ENCODE data around the gene FOXO3.
"Not testable (repeated sequence)": the region's sequence is repeated elsewhere in the genome, so short reads cannot be mapped to it uniquely, and the experiment has no call there.

The FOXO3 gene

DNA sequence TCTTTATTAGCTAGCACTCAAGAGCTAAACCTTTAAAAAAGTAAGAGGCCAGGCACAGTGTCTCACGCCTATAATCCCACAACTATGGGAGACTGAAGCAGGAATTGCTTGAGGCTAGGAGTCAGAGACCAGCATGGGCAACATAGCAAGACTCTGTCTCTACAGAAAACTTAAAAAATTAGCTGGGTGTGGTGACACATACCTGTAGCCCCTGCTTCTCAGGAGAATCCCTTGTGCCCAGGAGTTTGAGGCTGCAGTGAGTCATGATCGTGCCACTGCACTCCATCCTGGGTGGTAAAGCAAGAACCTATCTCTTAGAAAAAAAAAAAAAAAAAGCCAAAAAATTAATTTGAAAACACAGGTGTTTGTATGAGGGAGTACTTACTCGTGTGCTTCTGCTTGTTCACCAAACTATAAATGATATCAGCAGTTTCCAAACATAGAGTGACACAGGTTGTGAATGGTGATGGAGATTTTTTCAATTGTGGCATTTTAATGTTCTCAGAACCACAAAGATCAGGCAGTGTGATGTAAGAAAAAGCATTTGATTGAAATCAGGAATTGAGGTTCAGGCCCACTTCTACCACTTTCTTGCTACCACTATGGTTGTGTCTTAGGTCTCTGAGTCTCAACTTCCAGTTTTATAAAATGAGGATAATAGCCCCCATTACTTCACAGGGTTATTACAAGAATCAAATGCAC lies 104.9 kb downstream of the FOXO3 start:
- no peak for DNase-seq
- TF ChIP-seq GATA1 (IDR thresholded peaks at IDR 0.05; ENCODE audit: low read depth, low read length): no peak
- TF ChIP-seq POLR2A (IDR thresholded peaks at IDR 0.05; ENCODE audit: low read length): no peak

DNA sequence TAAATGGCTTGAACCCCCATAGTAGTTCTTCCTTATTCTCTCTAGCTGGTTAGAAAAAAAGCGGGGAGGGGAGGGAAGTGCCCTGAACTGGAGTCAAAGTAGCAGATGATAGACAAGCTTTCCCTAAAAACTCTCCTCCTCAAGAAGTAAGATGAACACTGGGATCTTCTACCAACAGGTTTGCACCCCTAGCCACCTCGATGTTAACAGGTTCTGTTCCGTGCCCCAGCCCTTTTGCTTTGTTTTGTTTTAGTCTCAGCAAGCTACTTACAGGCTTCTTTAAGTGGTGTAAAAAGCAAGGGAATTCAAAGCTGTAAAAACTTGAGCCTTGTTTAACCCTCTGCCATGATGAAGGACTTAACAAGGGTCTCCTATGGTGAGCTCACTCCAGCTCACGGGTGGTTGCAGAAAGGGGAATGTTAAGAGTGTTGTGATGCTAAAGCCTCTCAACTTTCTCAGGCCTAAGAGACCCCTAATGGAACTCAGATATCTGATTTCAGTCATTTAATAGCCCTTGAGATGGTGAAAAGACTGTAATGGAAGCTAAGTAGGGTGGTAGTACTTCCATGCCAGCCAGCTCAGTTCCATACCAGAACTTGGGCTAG lies 106.0 kb downstream of the FOXO3 start:
- no peak for TF ChIP-seq POLR2A (IDR thresholded peaks at IDR 0.05; ENCODE audit: low read length)
- no peak for TF ChIP-seq GATA1 (IDR thresholded peaks at IDR 0.05; ENCODE audit: low read depth, low read length)
- no peak for DNase-seq

DNA sequence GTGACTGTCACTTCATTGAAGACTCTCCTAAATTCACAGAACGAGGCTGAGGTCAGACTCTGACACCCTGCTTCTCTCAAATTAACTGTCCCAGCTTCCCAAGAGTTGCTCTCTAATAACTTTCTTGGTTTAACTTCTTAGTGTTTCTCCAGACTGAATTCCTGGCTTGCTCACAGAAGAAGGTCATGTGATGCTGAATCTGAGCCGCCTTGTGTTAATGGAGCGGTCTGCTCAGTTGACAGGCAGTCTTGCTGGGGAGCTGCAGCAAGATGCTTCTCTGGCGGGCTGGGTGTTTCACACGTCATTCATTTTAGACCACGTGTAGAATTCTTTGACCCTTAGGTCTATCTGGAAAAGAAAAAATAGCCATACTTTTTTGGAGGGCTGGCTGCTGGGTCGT lies 107.3 kb downstream of the FOXO3 start:
- TF ChIP-seq POLR2A (IDR thresholded peaks at IDR 0.05; ENCODE audit: low read length) (no peak), GATA1 (IDR thresholded peaks at IDR 0.05; ENCODE audit: low read depth, low read length) (no peak)
- DNase-seq: no peak

DNA sequence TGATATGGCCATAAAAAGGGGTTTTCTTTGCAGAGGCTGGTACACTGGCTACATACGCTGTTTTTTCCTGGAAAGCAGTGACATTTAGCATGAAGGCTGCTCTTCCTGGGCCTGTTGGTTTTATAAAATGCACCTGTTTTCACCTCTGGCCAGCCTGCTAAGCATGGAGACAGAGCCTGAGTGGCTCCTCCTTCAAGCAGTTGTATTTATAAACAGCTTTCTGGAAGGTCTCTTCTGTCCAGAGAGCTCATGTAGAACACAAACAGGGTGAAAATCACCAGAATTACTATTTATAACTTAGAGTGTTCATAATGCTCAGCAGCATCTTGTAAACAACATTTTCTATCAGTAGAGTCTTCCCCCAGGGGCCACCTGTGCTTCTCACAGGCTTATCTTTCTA lies 109.0 kb downstream of the FOXO3 start:
- DNase-seq: no peak
- TF ChIP-seq GATA1 (IDR thresholded peaks at IDR 0.05; ENCODE audit: low read depth, low read length): no peak
- no peak for TF ChIP-seq POLR2A (IDR thresholded peaks at IDR 0.05; ENCODE audit: low read length)

DNA sequence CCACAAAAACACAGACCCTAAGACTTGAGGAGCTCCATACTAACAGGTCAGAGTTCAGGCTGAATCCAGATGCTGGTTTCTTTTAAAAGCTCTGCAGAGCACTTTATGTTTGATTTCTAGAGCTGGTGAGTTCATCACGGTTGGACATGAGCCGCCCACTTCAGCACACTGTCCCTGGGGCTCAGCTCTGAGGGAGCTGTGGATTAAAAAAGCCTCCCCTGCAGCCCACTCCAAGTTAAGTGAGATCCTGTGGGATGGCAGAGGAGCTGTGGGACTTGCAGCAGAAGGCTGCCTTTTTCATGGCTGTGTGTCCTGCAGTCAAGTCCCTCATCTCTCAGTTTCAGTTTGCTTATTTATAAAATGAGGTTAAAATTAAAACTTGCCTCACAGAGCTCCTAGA lies 110.5 kb downstream of the FOXO3 start:
- DNase-seq: no peak
- TF ChIP-seq POLR2A (IDR thresholded peaks at IDR 0.05; ENCODE audit: low read length) (no peak), GATA1 (IDR thresholded peaks at IDR 0.05; ENCODE audit: low read depth, low read length) (no peak)

DNA sequence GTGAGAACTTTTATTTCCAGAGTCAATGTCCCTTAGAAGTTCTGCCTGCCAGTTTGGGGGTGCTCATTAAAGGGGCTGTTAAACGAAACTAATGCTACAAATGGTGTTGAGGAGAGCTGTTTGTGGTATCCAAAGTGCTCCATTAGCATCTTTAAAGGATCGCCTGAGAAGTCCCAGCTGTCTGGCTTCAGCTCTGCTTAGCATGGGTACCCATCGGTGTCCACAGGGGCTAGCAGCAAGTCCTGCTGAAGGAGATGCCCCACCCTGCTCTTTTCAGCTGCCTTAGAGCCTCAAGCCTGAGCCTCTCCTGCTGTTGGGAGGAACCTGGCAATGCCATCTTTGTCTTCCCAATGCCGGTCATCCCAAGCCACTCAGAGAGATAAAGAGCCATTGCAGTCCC lies 111.1 kb downstream of the FOXO3 start:
- no peak for DNase-seq

DNA sequence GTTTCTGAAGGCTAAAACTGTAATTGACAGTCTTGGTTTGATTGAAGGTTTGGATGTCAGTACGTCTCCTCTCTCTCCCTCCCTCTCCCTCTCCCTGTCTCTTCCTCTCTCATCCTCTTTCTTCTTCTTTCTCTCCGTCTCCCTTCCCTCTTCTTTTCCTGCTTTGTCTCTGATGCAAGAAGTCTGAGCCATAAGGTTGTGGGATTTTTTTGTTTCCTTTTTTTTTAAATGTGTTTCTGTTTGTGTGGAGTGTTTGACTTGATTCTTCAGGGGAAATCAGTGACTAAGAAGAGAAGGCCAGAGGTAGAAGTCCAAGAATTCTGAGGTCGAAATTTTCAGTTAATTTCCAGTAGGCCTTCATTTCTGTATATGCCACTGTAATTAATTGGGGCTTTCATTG lies 111.9 kb downstream of the FOXO3 start:
- TF ChIP-seq GATA1 (IDR thresholded peaks at IDR 0.05; ENCODE audit: low read depth, low read length): no peak
- TF ChIP-seq POLR2A (IDR thresholded peaks at IDR 0.05; ENCODE audit: low read length): no peak
- DNase-seq: no peak

More for the DNA sequence above, 111.1 kb downstream of the FOXO3 start:
- TF ChIP-seq POLR2A (IDR thresholded peaks at IDR 0.05; ENCODE audit: low read length): no peak
- no peak for TF ChIP-seq GATA1 (IDR thresholded peaks at IDR 0.05; ENCODE audit: low read depth, low read length)

DNA sequence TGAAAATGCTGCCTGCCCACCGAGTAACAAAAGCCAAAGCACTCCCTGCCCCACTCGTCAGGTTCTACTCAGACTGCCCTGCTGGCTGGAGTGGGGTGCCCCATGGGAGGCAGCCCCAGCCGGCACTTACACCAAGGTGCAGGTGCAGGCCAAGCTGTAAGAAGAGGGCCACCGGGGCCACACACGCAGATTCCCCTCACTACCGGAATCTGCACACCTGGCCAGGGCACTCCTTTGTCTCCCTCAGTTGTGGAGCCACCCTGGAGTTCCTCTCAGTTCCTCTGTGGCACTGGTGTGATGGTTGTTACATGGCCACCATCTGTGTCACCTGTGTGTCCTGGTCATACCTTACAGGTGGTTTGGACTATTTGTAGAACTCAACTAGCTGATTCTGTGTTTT lies 112.4 kb downstream of the FOXO3 start:
- TF ChIP-seq GATA1 (IDR thresholded peaks at IDR 0.05; ENCODE audit: low read depth, low read length): no peak
- TF ChIP-seq POLR2A (IDR thresholded peaks at IDR 0.05; ENCODE audit: low read length): no peak
- no peak for DNase-seq

DNA sequence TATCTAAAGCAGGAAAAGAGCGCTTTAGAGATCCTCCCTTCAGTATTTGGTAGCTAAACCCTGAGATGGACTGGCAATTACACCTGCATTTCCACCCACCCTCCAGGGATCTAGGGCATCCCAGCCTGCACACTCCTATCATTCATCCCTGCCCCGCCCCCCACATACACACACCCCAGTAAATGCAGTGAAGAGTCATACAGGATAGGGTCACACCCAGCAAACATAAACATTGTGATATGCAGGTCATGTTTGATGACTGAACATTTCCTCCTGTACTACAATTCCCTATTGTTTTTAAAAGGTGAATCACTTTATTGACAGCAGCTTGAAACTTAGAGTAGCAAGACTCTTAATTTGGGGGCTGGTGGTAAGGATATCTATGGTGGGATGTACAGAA lies 112.9 kb downstream of the FOXO3 start:
- DNase-seq: peak in 1 of 2 experiments; percentile 30
- no peak for TF ChIP-seq GATA1 (IDR thresholded peaks at IDR 0.05; ENCODE audit: low read depth, low read length)

DNA sequence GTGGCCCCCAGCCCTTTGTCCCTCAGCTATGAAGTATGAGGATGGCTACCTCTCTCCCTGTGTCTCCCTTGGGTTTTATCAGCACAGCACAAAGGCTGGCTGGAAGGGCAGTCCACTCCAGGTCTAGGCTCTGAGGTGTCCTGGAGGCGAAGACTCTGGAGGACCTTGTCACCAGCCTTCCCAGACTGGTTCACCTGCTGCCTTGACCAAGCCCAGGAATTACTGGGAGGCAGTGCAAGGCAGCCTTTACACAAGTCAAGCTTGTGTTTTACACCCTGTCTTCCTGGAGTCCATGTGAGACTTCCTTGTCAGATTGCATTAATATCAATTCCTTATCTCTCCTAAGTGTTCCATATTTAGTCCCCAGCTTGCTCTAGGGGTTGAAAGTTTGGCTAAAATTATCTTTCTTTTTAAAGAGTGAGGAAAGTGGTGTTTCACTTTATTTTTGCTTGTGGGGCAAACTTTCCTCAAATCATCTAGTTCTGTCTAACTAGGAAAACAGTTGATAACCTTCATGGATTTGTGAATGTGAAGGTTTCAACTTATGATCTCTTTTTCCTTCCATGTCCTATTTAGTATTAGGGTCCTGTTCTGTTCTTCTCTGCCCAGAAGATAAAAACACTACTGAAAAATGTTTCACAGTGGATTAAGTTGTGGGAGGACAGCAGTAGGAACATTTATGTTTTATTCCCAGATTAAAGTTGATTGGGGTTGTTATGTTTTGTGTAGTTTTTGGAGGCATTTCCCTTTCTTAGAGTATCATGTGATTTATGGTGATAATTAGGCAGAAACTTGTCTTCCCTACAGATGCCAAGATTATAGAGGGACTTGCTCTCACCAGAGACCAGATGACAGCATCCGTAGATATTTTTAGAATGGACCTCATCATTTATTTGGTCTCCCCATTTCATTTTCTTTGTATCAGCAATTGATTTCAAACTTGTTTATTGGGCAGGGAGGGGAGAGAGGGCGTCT lies 114.8 kb downstream of the FOXO3 start:
- DNase-seq: no peak
- TF ChIP-seq GATA1 (IDR thresholded peaks at IDR 0.05; ENCODE audit: low read depth, low read length) (no peak), POLR2A (IDR thresholded peaks at IDR 0.05; ENCODE audit: low read length) (no peak)

DNA sequence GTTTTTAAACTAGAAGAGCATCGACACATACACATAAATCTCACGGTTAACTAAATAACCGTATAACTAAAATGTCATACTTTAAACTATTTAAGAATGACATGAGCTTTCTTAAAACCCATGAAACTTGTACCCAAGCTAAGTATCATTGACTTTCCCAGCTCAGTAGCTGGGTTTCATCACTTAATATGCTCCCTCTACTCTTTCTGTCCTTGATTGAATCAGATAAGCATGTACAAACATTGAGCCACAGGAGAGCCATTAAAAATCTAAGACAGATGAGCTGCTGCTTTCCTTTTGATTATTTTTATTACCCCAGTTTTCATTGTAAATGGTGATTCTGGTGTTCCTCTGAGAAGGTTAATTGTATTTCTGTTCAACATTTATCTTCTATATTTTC lies 115.8 kb downstream of the FOXO3 start:
- DNase-seq: no peak
- TF ChIP-seq GATA1 (IDR thresholded peaks at IDR 0.05; ENCODE audit: low read depth, low read length) (no peak), POLR2A (IDR thresholded peaks at IDR 0.05; ENCODE audit: low read length) (no peak)

DNA sequence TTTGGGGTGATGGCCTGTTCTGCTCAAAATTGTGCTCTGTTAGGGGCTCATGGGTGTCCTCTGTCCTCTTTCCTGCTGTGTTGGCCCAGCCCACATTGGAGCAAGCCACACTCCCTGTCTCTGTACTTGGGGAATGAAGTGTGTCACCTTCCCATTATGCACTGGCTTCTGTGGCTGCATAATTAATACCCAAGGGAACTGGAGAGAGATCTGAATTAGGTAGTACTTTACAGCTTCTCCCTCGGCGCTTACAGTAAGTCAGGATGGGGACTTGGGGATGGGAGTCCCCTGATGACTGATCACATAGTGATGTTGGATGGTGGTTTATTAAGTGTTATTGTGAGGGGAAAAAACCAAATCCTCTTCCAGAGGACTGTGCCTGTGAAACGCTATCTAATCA lies 116.6 kb downstream of the FOXO3 start:
- DNase-seq: no peak
- no peak for TF ChIP-seq GATA1 (IDR thresholded peaks at IDR 0.05; ENCODE audit: low read depth, low read length)
- no peak for TF ChIP-seq POLR2A (IDR thresholded peaks at IDR 0.05; ENCODE audit: low read length)

DNA sequence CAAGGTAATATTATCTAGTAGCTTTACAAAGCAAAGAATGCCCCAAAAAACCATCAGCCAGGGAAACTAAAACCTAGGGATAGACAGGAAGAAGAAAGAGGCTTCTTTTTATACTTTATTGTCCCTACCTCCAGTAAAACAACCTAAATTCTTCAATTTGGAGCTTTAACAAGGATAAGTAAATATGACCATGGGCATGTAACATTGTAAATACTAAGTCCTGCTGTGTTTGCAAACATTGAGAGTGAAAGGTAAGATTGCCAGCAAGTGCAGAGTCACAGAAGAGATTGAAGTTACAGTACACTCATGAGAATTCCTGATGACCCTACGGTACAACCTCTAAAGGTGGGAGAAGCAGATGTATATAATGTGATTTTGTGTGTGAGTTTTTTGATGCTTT lies 117.2 kb downstream of the FOXO3 start:
- DNase-seq: no peak

DNA sequence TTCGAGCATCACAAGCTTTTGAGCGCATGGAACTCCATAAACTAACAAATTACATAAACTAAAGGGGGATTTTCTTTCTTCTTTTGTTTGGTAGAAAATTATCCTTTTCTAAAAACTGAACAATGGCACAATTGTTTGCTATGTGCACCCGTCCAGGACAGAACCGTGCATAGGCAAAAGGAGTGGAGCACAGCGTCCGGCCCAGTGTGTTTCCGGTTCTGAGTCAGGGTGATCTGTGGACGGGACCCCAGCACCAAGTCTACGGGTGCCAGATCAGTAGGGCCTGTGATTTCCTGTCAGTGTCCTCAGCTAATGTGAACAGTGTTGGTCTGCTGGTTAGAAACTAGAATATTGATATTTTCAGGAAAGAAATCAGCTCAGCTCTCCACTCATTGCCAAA lies 119.6 kb downstream of the FOXO3 start:
- not testable (repeated sequence) for DNase-seq

More for the DNA sequence above, 117.2 kb downstream of the FOXO3 start:
- TF ChIP-seq GATA1 (IDR thresholded peaks at IDR 0.05; ENCODE audit: low read depth, low read length): no peak
- no peak for TF ChIP-seq POLR2A (IDR thresholded peaks at IDR 0.05; ENCODE audit: low read length)

DNA sequence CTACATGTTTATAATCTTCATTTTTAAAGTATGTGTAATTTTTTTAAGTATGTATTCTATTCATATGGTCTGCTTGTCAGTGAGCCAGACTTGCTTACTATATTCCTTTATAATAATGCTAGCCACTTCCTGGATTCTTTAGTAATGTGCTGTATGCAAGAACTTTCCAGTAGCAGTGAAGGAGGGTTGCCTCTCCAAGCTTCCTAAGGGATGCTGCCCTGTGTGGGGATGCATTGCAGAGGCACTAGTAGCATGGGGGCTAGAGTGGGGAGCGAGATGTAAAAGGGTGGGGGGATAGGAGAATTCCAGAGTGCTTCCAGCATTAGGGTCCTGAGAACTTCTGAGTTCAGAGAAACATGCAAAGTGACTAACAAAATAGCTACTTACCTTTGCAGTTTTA lies 121.0 kb downstream of the FOXO3 start:
- not testable (repeated sequence) for DNase-seq

DNA sequence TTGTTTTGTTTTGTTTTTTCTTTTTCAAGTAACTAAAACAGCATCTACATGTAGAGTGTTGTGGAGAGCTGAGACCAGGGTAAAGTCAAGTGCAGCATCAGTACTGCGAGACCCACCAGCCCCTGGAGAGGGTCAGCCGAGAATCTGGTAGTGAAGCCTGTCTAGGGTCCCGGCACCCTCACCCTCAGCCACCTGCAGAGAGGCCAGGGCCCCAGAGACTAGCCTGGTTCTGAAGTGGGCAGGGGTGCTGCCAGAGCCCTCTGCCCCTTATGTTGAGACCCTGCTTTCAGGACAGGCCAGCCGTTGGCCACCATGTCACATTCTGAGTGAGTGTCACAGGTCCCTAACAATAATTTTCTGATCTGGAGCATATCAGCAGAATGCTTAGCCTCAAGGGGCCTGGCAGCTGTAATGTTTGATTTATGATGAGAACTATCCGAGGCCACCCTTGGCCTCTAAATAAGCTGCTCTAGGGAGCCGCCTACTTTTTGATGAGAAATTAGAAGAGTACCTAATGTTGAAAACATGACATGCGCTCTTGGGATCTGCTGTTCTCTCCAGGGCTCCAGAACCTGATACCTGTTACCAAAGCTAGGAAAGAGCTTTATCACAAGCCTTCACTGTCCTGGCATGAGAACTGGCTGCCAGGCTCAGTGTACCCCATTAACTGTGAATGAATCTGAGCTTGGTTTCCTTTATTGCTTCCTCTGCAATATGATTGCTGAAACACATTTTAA lies 121.8 kb downstream of the FOXO3 start:
- not testable (repeated sequence) for DNase-seq

DNA sequence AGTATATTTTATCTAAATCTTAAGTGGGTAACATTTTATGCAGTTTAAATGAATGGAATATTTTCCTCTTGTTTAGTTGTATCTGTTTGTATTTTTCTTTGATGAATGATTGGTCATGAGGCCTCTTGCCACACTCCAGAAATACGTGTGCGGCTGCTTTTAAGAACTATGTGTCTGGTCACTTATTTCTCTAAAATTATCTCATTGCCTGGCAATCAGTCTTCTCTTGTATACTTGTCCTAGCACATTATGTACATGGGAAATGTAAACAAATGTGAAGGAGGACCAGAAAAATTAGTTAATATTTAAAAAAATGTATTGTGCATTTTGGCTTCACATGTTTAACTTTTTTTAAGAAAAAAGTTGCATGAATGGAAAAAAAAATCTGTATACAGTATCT lies 123.3 kb downstream of the FOXO3 start:
- DNase-seq: not testable (repeated sequence)

Data from erythroblast (primary cell).